A549 (cell line): Measurements from ENCODE around the gene FBXL7. TPM values are rescaled to one million over a fixed set of nuclear protein-coding genes. Genes with fewer than 3 reads are reported as not detected.

ENCODE experiments used
- ATAC-seq, 2 experiments: fragments of 200-7000 bp in 1 of 2; fragments of >200 bp in 1 of 2; cut with Nextera tagmentation in 1 of 2; cut with Tn5 transposase in 1 of 2; 3 replicates each; pipeline versions ENCODE4 v1.8.0 to v1.9.1; 2018 to 2020; ENCODE audit warnings: mild to moderate bottlenecking in 1 of 2, moderate library complexity in 1 of 2
- CTCF ChIA-PET: fragments of 300-600 bp; sonication (Branson Sonifier 250); formaldehyde crosslinking; extraction: SDS; loops from one replicate; lab custom pipeline; 2021; ENCODE audit warnings: antibody characterized with exemption, inconsistent platforms; lab: Yijun Ruan, JAX
- POLR2A ChIA-PET: fragments of 350-600 bp; formaldehyde crosslinking; extraction: SDS; loops from one replicate; lab custom pipeline; 2021; ENCODE audit warnings: antibody characterized with exemption, inconsistent platforms; lab: Yijun Ruan, JAX
- DNase-seq, 2 experiments: peaks; one replicate each; pipeline versions ENCODE4 v3.0.0 to v3.0.0-alpha.2; 2011 to 2016; ENCODE audit warnings: low read depth in 1 of 2, low spot score in 1 of 2
- FAIRE-seq: peaks from 2 replicates; lab custom pipeline; 2011; peaks lifted over from hg19 to GRCh38; lab: Jason Lieb, UNC
- H3K27ac ChIP-seq, 2 experiments: fragments of >200 bp; sonication (Bioruptor Twin); formaldehyde crosslinking; 3 replicates each; pipeline ENCODE4 v1.5.1; 2016 to 2017
- H3K4me1 ChIP-seq: fragments of >200 bp; sonication (Bioruptor Twin); formaldehyde crosslinking; 3 replicates; pipeline ENCODE4 v1.6.1; 2016
- H3K4me2 ChIP-seq: fragments of >200 bp; sonication (Bioruptor Twin); formaldehyde crosslinking; 3 replicates; pipeline ENCODE4 v1.6.1; 2016
- H3K4me3 ChIP-seq: fragments of >200 bp; sonication (Bioruptor Twin); formaldehyde crosslinking; 3 replicates; pipeline ENCODE4 v1.5.1; 2016
- H3K9me3 ChIP-seq: fragments of >200 bp; sonication (Bioruptor Twin); formaldehyde crosslinking; 3 replicates; pipeline ENCODE4 v1.6.1; 2016
- CBX8 ChIP-seq: fragments of 200-600 bp; sonication (generic); IDR thresholded peaks from 2 replicates; pipeline ENCODE4 v1.6.1; 2016
- CEBPB ChIP-seq, 2 experiments: fragments of >200 bp in 1 of 2; sonication (Bioruptor Twin) in 1 of 2; formaldehyde crosslinking in 1 of 2; IDR thresholded peaks; 2 replicates each; pipeline ENCODE4 v1.6.1; 2012 to 2016
- EHF ChIP-seq: fragments of 250-450 bp; sonication (Bioruptor Pico); IDR thresholded peaks from 2 replicates; pipeline ENCODE4 v1.5.0; 2020; ENCODE audit warnings: mild to moderate bottlenecking
- ESRRA ChIP-seq: fragments of 150-350 bp; IDR thresholded peaks from 2 replicates; pipeline ENCODE4 v1.6.1; 2014; ENCODE audit warnings: mild to moderate bottlenecking, low read length, borderline replicate concordance
- FOSB ChIP-seq: fragments of 250-450 bp; sonication (Bioruptor Pico); IDR thresholded peaks from 2 replicates; pipeline ENCODE4 v1.5.0; 2020; ENCODE audit warnings: mild to moderate bottlenecking, moderate library complexity
- FOSL2 ChIP-seq, 2 experiments: fragments of 450-650 bp in 1 of 2; fragments of >200 bp in 1 of 2; sonication (Bioruptor Twin) in 1 of 2; formaldehyde crosslinking; IDR thresholded peaks; 2 replicates each; pipeline versions ENCODE4 v1.5.0 to v1.6.1; 2016 to 2020; ENCODE audit warnings: mild to moderate bottlenecking in 1 of 2, moderate library complexity in 1 of 2
- FOXS1 ChIP-seq: fragments of 250-450 bp; sonication (Bioruptor Pico); IDR thresholded peaks from 2 replicates; pipeline ENCODE4 v1.5.0; 2020; ENCODE audit warnings: mild to moderate bottlenecking, moderate library complexity
- GATA3 ChIP-seq: IDR thresholded peaks from 2 replicates; pipeline ENCODE4 v1.6.1; 2012; ENCODE audit warnings: borderline replicate concordance
- HEYL ChIP-seq: fragments of 250-450 bp; sonication (Bioruptor Pico); IDR thresholded peaks from 2 replicates; pipeline ENCODE4 v1.8.0; 2021; ENCODE audit warnings: mild to moderate bottlenecking, moderate library complexity
- JUN ChIP-seq, 2 experiments: fragments of >200 bp; sonication (Bioruptor Twin); formaldehyde crosslinking; IDR thresholded peaks; 2 replicates in 1 of 2; 3 replicates in 1 of 2; pipeline ENCODE4 v1.6.1; 2016 to 2017
- KDM1A ChIP-seq: fragments of 200-600 bp; sonication (generic); IDR thresholded peaks from 2 replicates; pipeline ENCODE4 v1.6.1; 2016; ENCODE audit warnings: low read depth, mild to moderate bottlenecking
- KDM5A ChIP-seq: fragments of 200-600 bp; sonication (generic); IDR thresholded peaks from 2 replicates; pipeline ENCODE4 v1.6.1; 2016; ENCODE audit warnings: antibody characterized with exemption, mild to moderate bottlenecking
- MAZ ChIP-seq: fragments of 150-350 bp; IDR thresholded peaks from 2 replicates; pipeline ENCODE4 v1.6.1; 2014; ENCODE audit warnings: antibody characterized with exemption, low read depth, low read length, borderline replicate concordance
- NR3C1 ChIP-seq: fragments of >200 bp; sonication (Bioruptor Twin); formaldehyde crosslinking; IDR thresholded peaks from 3 replicates; pipeline ENCODE4 v1.6.1; 2017
- PBX3 ChIP-seq: IDR thresholded peaks from 2 replicates; pipeline ENCODE4 v1.6.1; 2012
- POLR2A ChIP-seq: IDR thresholded peaks from 2 replicates; pipeline ENCODE4 v1.6.1; 2012; ENCODE audit warnings: mild to moderate bottlenecking, low read length
- POLR2AphosphoS2 ChIP-seq: conservative IDR thresholded peaks from 2 replicates; pipeline ENCODE4 v1.6.1; 2012; ENCODE audit warnings: low read length, improper control_type of control experiment, inconsistent platforms
- RARB ChIP-seq: fragments of 250-450 bp; sonication (Bioruptor Pico); IDR thresholded peaks from 2 replicates; pipeline ENCODE4 v1.8.0; 2021; ENCODE audit warnings: mild to moderate bottlenecking, moderate library complexity
- RCOR1 ChIP-seq: fragments of 150-350 bp; IDR thresholded peaks from 2 replicates; pipeline ENCODE4 v1.6.1; 2014; ENCODE audit warnings: antibody characterized with exemption, low read length, low read depth
- REST ChIP-seq: fragments of 200-600 bp; sonication (generic); IDR thresholded peaks from 2 replicates; pipeline ENCODE4 v1.6.1; 2016; ENCODE audit warnings: antibody characterized with exemption, mild to moderate bottlenecking, moderate library complexity
- RFX5 ChIP-seq: fragments of 450-650 bp; IDR thresholded peaks from 2 replicates; pipeline ENCODE4 v1.7.1; 2014; ENCODE audit warnings: antibody characterized with exemption, mild to moderate bottlenecking, moderate library complexity
- SMC3 ChIP-seq: fragments of >200 bp; sonication (Bioruptor Twin); formaldehyde crosslinking; IDR thresholded peaks from 3 replicates; pipeline ENCODE4 v1.6.1; 2018; ENCODE audit warnings: inconsistent platforms
- SREBF2 ChIP-seq: fragments of 450-650 bp; IDR thresholded peaks from 2 replicates; pipeline ENCODE4 v1.6.1; 2014; ENCODE audit warnings: mild to moderate bottlenecking, moderate library complexity
- TFCP2L1 ChIP-seq: fragments of 250-450 bp; sonication (Bioruptor Pico); IDR thresholded peaks from 2 replicates; pipeline ENCODE4 v1.5.0; 2021; ENCODE audit warnings: mild to moderate bottlenecking
- ZFP36 ChIP-seq: fragments of 450-650 bp; IDR thresholded peaks from 2 replicates; pipeline ENCODE4 v1.6.1; 2014; ENCODE audit warnings: borderline replicate concordance; ENCODE audit not compliant: partially characterized antibody
- WGBS: methylation state at CpG from one replicate; pipeline ENCODE4 v1.1.6; 2017; ENCODE audit errors: missing lambda C conversion rate; 5-methylcytosine and 5-hydroxymethylcytosine counted together
- polyA plus RNA-seq, 4 experiments: library from polyadenylated mRNA; depleted of rRNA in 3 of 4; stranded (reverse); fragments of >200 nt; fragmentation: RNase III in 1 of 4; extraction: RNeasy Plus Mini Kit Qiagen cat#74134 plus additional on column Dnase treatment in 1 of 4; gene quantifications; 2 replicates in 3 of 4; 3 replicates in 1 of 4; pipeline ENCODE4 v1.2.3, GENCODE V29; 2011 to 2017
- TF ChIP-seq, protein P1 (sequence below): fragments of 450-650 bp; IDR thresholded peaks from 2 replicates; pipeline ENCODE4 v1.6.1; 2014; ENCODE audit warnings: antibody characterized with exemption
- TF ChIP-seq, protein P2 (sequence below): IDR thresholded peaks from 2 replicates; pipeline ENCODE4 v1.6.1; 2012

FBXL7 gene
- polyA plus RNA-seq, 2 of the 4 experiments (the other 2 are of a cell fraction), result 0.90 to 1.7 TPM

DNA sequence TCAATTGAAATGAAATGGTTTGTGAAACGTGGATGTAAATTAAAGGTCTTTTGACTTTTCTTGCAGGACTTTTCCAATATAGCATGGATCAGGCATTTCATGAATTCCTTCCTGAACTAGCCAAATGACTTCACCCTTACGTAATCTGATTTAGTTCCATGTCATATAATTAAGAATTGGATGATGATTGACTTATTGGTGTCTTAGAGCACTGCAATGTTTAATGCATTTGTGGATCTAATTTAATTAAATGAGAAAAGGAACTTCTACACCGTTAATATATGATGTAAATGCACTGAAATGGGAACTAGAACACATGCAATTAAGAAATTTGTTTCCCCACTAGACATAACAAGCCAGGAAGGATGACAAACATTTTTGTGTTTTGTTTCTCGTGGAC, 228.8 kb downstream of the FBXL7 start:
- ATAC-seq, result no peak

GRCh38 chr5:15731699-15732098, 231.7 kb downstream of the FBXL7 start:
- Histone ChIP-seq H3K9me3 (0 out of 3 replicates have a peak, but pooled peaks cover 3% of the 10 kb centered on the region), H3K4me2 (no peak overlapping the region), H3K27ac (no peak overlapping the region), H3K4me1 (no peaks in the 10 kb centered on the region), H3K4me3 (no peak overlapping the region)
- TF ChIP-seq CEBPB (IDR thresholded peaks at IDR 0.05) (no peak), POLR2AphosphoS2 (no peak), FOSB (CRISPR knock-in tag) (no peak), NR3C1 (no peak), SREBF2 (no peak), EHF (CRISPR knock-in tag) (no peak), JUN (IDR thresholded peaks at IDR 0.05) (no peak), SMC3 (no peak), REST (no peak), KDM5A (no peak), KDM1A (no peak), RARB (CRISPR knock-in tag) (no peak)
- DNase-seq (no peak), ATAC-seq (no peak), FAIRE-seq (no peak)
- WGBS, result 44% methylated on average over 4 of the region's 4 CpGs
- ChIA-PET CTCF (no interaction called here), POLR2A (no interaction called here)

More for the DNA sequence above, 228.8 kb downstream of the FBXL7 start:
- no peak overlapping the region for H3K4me3 ChIP-seq
- ChIA-PET POLR2A (no interaction called here), CTCF (no interaction called here)
- no peak for FAIRE-seq
- 0 out of 3 replicates have a peak, but pooled peaks cover 3% of the 10 kb centered on the region for H3K9me3 ChIP-seq
- H3K27ac ChIP-seq, result no peak overlapping the region
- TF ChIP-seq RCOR1, result no peak
- no peak for TF ChIP-seq SREBF2
- TF ChIP-seq JUN (IDR thresholded peaks at IDR 0.05), result no peak
- no peak for TF ChIP-seq PBX3
- TF ChIP-seq HEYL (CRISPR knock-in tag), result no peak
- TF ChIP-seq TFCP2L1, result no peak
- DNase-seq, result no peak
- 12% methylated on average over 4 of the region's 4 CpGs for WGBS
- no peak overlapping the region for H3K4me2 ChIP-seq
- H3K4me1 ChIP-seq, result no peaks in the 10 kb centered on the region

DNA sequence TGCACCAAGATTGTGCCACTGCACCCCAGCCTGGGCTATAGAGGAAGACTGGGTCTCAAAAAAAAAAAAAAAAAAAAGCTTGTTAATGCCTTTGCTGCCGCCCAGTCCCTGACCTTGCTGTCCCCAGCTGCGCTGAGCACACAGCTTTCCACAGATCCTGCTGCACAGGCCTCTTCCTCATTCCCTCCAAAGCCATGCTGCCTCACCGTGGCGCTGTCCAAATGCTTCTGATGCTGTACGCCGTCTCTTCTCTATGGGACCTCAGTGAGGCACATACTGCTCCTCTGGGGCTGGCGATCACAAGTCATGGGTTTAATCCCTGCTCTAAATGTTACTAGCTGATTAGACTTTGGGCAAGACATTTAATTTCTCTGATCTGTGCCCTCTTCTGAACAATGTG, 234.1 kb downstream of the FBXL7 start:
- no peak overlapping the region for H3K4me3 ChIP-seq
- peak in 1 of 2 experiments; percentile 2 for DNase-seq
- no peak for ATAC-seq
- H3K4me1 ChIP-seq, result no peaks in the 10 kb centered on the region
- WGBS, result 37% methylated on average over 7 of the region's 7 CpGs
- no peak for FAIRE-seq
- no peak for TF ChIP-seq MAZ
- no peak for TF ChIP-seq SREBF2
- TF ChIP-seq, protein P1, sequence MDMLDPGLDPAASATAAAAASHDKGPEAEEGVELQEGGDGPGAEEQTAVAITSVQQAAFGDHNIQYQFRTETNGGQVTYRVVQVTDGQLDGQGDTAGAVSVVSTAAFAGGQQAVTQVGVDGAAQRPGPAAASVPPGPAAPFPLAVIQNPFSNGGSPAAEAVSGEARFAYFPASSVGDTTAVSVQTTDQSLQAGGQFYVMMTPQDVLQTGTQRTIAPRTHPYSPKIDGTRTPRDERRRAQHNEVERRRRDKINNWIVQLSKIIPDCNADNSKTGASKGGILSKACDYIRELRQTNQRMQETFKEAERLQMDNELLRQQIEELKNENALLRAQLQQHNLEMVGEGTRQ, result no peak
- TF ChIP-seq FOXS1 (CRISPR knock-in tag), result no peak
- TF ChIP-seq RFX5, result no peak
- no peak for TF ChIP-seq CEBPB (IDR thresholded peaks at IDR 0.05)
- no peak for TF ChIP-seq NR3C1
- TF ChIP-seq SMC3, result no peak
- TF ChIP-seq REST, result no peak
- no peak for TF ChIP-seq ESRRA
- TF ChIP-seq, protein P2, sequence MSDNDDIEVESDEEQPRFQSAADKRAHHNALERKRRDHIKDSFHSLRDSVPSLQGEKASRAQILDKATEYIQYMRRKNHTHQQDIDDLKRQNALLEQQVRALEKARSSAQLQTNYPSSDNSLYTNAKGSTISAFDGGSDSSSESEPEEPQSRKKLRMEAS, result no peak
- TF ChIP-seq GATA3, result no peak
- TF ChIP-seq POLR2A, result no peak
- no peak for TF ChIP-seq ZFP36
- no peak for TF ChIP-seq CBX8
- TF ChIP-seq FOSL2 (IDR thresholded peaks at IDR 0.05), result no peak
- no peak for TF ChIP-seq FOSL2 (CRISPR knock-in tag; IDR thresholded peaks at IDR 0.05)
- H3K27ac ChIP-seq, result no peak overlapping the region
- CTCF ChIA-PET, result no interaction called here
- H3K9me3 ChIP-seq, result no peaks in the 10 kb centered on the region
- no peak overlapping the region for H3K4me2 ChIP-seq
- POLR2A ChIA-PET, result no interaction called here
